Activated T-helper 9 cell treated with anti-CD3 and anti-CD28 coated beads, Interleukin-2, amount 50 U/mL, for 16 hours (primary cell): Measurements from ENCODE around the gene GNAO1.

Experiments
- DNase-seq: peaks from one replicate; pipeline ENCODE4 v3.0.0-alpha.2; 2020; ENCODE audit warnings: low read depth

GNAO1 gene

GRCh38 chr16:56401482-56401881, 210.2 kb downstream of the GNAO1 start:
- no peak for DNase-seq

DNA sequence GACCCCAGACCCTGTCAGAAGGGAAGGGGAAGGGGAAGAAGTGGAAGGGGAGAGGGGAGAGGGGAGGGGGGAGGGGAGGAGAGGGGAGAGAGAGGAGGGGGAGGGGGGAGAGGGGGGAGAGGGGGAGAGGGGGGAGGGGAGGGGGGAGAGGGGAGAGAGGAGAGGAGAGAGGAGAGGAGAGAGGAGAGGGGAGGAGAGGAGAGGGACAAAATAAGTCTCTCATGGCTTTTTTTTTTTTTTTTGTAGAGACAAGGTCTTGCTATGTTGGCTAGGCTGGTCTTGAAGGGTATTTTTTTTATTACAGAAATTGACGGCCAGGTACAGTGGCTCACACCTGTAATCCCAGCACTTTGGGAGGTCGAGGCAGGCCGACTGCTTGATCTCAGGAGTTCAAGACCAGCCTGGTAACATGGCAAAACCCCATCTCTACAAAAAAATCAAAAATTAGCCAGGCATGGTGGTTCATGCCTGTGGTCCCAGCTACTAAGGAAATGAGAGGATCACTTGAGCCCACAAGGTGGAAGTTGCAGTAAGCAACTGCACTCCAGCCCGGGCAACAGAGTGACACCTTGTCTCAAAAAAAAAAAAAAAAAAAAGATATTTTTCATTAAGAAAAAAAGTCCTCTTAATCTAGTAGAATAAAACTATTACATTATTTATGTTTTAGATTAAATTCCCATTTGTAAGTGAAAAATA, 214.8 kb downstream of the GNAO1 start:
- DNase-seq = no peak
